ENCODE measurements around the gene HOXC12.

The HOXC12 gene

GRCh38 chr12:53941187-53941586 lies 13.5 kb upstream of the HOXC12 start:
- no peak for DNase-seq

DNA sequence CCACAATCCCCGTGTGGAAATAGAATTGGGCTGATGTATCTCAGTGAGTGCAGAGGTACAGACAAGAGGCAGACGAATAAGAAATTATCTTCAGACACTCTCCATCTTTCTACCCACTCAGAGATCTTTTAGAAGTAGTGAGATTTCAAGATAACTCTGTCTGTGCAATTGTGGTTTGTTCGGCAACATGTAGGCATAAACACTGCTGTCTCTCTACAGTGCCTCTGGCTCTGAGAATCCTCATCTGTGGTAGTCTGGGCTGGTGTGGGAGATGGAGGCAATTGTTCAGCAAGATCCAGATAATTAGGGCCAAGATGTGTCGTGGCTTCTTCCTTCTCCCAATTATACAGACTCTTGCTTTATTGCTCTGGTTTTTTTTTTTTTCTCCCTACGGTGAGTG lies 13.0 kb upstream of the HOXC12 start:
- no peak for DNase-seq

DNA sequence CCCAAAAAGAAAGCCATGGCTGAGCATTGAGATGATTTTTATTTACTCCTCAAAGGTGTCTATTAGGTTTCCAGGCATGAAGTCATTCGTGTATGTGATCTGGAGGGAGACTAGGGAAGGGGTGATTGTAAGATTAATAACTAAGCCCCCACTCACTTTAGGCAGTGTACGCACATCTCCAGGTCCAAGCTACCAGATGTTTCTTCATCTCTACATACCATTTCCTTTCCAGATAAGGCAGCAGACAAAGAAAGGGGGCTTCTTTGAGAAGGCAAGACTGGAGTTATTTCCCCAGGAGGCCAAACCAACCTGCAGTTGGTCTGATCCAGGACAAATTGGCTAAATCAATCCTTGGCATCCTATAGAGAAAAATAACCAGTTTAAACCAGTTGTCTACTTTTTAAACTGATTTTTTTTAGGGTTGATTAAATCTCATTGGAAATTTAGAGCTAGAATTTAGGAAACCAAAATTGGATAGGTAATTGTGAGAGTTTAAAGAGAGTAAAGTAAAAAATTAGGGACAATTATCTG lies 12.2 kb upstream of the HOXC12 start:
- no peak for DNase-seq

- DNase-seq: no peak
Observed at GRCh38 chr12:53944209-53944608, 10.5 kb upstream of the HOXC12 start.

GRCh38 chr12:53944907-53945847 lies 9.5 kb upstream of the HOXC12 start:
- DNase-seq: no peak

DNA sequence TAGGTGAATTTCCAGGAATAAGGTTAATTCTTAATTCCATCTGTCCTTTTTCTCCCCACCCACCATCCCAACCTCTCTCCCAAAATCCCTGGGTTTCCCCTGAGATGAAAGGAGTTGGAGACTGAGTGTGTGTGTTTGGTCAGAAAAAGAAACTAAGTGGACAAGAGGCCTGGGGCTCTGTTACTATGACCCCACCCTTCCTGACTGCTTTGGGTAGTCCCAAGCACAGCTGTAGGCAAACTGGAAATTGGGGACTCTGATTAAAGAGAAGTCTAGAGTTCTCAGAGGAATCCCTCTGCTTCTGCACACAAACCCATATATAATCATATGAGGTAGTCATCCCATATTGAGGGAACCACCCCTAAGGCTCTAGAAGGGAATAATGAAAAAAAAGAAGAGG lies 7.0 kb upstream of the HOXC12 start:
- DNase-seq: no peak

- no peak for DNase-seq
Observed at GRCh38 chr12:53948650-53949593, 5.8 kb upstream of the HOXC12 start.

- DNase-seq: no peak
Observed at GRCh38 chr12:53949631-53950436, 4.9 kb upstream of the HOXC12 start.

GRCh38 chr12:53950437-53950773 lies 4.3 kb upstream of the HOXC12 start:
- no peak for DNase-seq

- DNase-seq: no peak
Observed at GRCh38 chr12:53950789-53951576, 3.7 kb upstream of the HOXC12 start.

- DNase-seq: no peak
Observed at GRCh38 chr12:53951577-53952334, 2.9 kb upstream of the HOXC12 start.

GRCh38 chr12:53952335-53952694 lies 2.4 kb upstream of the HOXC12 start:
- no peak for DNase-seq

DNA sequence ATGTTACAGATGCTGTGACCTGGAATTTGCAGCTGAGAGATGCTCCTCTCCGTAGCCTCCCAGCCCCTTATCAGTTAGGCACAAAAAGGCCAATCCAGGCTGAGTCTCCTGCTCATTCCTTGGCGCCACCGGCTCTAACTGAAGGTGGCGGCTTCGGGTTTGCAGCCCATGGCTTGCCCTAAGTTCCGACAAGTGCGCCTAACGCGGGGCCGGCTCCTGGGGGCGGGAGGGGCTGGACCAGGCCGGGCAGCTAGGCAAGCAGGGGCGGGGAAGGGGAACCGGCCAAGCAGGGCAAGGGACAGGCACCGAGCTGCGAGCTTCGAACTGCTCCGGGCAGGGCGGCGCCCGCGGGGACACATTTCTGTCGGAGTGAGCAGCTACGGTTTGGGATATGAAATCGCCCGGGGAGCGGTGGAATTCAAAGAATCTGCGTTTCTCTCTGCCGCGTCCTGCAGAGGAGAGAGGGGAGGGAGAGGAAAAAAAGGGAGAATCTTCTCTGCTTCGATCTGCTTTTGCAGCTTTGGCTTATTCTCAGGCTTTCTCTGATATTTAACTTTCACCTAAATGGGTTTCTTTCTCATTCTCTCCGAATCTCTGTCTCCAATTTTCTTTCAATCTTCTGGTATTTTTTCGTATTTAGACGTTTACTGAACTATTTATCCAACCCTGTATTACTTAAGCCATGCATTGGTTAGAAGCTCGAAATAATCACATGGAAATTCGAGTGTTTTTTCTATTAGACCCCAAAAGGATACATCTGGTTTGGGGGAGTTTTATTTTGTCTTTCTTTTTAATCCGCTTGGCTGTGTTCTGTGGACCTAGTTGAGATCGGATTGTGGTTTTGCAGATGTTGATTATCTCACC lies 1.6 kb upstream of the HOXC12 start:
- no peak for DNase-seq

GRCh38 chr12:53953831-53954693 lies 641 bp upstream of the HOXC12 start:
- no peak for DNase-seq

GRCh38 chr12:53955036-53955775 lies 503 bp downstream of the HOXC12 start:
- DNase-seq: no peak

DNA sequence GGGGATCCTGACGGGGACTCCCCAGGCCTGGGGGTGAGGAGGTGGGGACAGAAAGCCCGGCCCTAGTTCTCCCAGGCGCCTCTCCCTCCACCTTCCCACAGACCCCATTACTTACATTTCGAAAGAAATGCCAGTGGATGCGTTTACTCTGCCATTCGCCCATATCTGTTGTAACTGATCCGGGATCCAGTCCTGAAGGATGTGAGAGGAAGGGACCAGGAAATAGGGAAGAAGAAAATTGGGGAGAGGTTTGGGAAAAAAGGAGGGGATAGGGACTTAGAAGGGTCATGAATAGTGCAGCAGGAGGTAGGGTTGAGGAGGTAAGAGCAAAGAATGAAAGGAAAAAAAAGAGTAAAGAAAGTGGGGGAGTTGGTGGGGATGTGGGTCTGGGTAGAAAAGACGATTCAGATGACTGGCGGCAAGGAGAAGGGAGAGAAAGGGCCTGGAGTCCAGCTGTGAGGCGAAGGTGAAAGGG lies 1.1 kb downstream of the HOXC12 start:
- no peak for DNase-seq

GRCh38 chr12:53956251-53956887 lies 1.7 kb downstream of the HOXC12 start:
- DNase-seq: no peak
